ENCODE results near the gene PIWIL4.
"Not testable (repeated sequence)": the region's sequence is repeated elsewhere in the genome, so short reads cannot be mapped to it uniquely, and the experiment has no call there.

Gene PIWIL4

GRCh38 chr11:94546886-94547285 is 20.3 kb upstream of the PIWIL4 start:
- no peak for DNase-seq (ENCODE audit: low read depth in 3 of 3)

- DNase-seq (ENCODE audit: low read depth in 3 of 3): no peak
Measured at GRCh38 chr11:94549146-94549545, 18.0 kb upstream of the PIWIL4 start.

DNA sequence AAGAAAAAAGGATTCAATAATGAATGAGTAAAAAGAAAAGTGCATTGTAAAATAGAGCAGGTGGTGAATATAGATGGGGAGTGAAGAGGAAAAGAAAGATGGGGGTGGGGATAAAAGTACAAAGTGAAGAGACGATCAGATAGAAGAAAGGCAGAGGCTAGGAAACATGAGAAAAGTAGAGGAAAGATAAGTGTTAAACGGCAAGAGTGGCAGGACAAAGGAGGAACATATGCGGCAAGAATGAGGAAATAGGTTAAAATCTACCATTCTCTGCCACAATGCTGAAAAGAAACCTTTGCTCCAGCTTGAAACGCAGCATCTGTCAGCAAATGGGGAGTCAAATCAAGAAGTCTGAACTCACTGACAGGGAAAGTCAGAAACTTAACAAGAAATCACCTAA is 16.7 kb upstream of the PIWIL4 start:
- no peak for DNase-seq (ENCODE audit: low read depth in 3 of 3)

DNA sequence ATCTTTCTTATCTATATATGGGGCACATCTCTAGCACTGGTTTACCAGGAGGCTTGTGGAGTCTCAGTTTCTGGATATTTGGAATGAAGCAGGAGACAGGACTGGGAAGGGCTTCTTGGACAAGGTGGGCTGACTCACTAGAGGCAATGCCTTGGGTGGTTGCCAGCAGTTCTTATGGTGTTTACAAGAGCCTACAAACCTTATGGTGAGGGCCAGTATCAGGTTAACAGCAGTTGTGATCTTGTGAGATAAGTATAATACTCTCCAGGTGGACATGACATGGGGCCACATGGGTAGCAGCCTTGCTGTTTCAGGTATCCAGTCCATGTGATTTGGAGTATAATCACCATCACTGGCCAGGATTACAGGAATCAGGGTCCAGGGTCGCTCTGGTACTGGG is 13.2 kb upstream of the PIWIL4 start:
- no peak for DNase-seq (ENCODE audit: low read depth in 3 of 3)

DNA sequence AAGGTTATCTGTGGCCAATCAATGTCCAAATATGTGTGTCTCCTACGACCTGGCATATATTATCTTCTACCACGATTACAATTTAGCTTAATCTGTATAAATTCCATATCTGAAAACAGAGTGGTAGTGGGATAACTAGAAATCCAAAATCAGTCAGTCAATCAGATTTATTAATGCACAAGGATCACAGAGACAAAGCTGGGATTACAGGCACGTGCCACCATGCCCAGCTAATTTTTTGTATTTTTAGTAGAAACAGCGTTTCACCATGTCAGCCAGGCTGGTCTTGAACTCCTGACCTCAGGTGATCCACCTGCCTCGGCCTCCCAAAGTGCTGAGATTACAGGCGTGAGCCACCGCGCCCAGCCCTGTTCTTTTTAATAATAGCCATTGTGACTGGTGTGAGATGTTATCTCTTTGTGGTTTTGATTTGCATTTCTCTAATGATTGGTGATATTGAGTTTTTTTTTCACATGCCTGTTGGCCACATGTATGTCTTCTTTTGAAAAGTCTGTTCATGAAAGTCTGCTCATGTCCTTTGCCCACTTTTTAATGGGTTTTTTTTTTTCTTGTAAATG is 11.3 kb upstream of the PIWIL4 start:
- not testable (repeated sequence) for DNase-seq (ENCODE audit: low read depth in 3 of 3)

DNA sequence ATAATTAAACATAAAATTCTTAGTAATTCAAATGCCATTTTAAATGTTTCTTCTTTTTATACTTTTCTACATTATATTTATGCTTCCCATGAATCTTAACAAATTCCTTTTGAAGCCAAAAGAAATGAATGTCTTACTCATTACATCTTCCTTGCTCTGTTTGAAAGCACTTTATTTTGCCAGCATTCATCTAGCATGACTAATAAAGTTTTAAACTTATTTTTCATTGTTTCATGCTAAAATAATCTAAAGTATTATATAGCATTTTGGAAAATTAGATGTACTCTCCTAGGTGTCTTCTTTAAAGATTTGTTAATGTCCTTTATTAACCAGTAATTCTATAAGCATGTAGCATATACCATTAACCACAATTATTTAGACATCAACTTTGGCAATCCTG is 9.7 kb upstream of the PIWIL4 start:
- DNase-seq (ENCODE audit: low read depth in 3 of 3): no peak

GRCh38 chr11:94557992-94558391 is 9.2 kb upstream of the PIWIL4 start:
- no peak for DNase-seq (ENCODE audit: low read depth in 3 of 3)

- DNase-seq (ENCODE audit: low read depth in 3 of 3): no peak
Measured at GRCh38 chr11:94558468-94558867, 8.7 kb upstream of the PIWIL4 start.

GRCh38 chr11:94558932-94559331 is 8.2 kb upstream of the PIWIL4 start:
- DNase-seq (ENCODE audit: low read depth in 3 of 3): no peak

GRCh38 chr11:94559361-94559760 is 7.8 kb upstream of the PIWIL4 start:
- no peak for DNase-seq (ENCODE audit: low read depth in 3 of 3)

GRCh38 chr11:94560834-94561233 is 6.3 kb upstream of the PIWIL4 start:
- no peak for DNase-seq (ENCODE audit: low read depth in 3 of 3)

- no peak for DNase-seq (ENCODE audit: low read depth in 3 of 3)
Measured at GRCh38 chr11:94563176-94563847, 3.9 kb upstream of the PIWIL4 start.

DNA sequence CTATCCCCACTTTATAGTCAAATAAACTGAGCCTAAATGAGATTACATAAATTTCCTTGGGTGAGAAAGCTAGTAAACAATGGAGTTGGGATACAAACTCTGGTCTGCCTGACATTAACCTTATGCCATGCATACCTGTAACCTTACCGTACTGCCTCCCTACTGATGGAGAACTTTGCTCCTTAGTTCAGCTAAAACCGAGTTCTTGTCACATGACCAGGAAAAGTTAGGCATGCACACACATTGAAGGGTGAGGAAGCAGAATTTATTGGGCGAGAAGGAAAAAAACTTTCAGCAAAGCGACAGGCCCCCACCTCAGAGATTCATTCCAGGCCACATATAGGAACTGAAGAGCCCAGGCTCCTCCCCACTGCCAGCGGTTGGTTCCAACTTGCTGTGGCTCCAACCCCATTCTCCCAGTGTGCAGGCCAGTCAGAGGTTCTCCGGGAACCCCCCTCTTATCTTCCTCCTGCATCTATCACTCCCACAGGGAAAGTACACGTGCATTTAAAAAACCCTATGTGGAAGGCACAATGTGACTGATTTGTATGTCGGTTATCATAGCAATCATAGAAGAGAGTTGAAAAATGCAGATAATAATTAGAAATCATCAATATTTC is 3.2 kb upstream of the PIWIL4 start:
- DNase-seq (ENCODE audit: low read depth in 3 of 3): no peak

GRCh38 chr11:94568200-94568599 is 1.0 kb downstream of the PIWIL4 start:
- no peak for DNase-seq (ENCODE audit: low read depth in 3 of 3)

GRCh38 chr11:94568717-94569116 is 1.5 kb downstream of the PIWIL4 start:
- no peak for DNase-seq (ENCODE audit: low read depth in 3 of 3)

- not testable (repeated sequence) for DNase-seq (ENCODE audit: low read depth in 3 of 3)
Measured at GRCh38 chr11:94572975-94573374, 5.8 kb downstream of the PIWIL4 start.

- no peak for DNase-seq (ENCODE audit: low read depth in 3 of 3)
Measured at GRCh38 chr11:94574193-94574961, 7.2 kb downstream of the PIWIL4 start.

DNA sequence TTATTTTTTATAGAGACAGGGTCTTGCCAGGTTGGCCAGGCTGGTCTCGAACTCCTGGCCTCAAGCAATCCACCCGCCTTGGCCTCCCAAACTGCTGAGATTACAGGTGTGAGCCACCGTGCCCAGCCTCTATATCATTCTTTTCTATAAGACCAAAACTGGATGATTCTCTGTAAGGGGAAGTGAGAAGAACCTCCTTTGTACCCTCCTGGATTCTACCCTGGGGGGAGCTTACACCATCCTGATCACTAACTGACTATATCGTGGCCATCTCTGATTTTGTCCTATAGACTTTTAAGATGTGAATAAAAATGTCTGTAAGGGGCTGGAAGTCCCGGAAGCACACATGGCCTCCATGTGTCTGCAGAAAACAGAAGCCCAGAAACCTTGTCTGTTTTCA is 9.1 kb downstream of the PIWIL4 start:
- no peak for DNase-seq (ENCODE audit: low read depth in 3 of 3)

GRCh38 chr11:94577841-94578240 is 10.7 kb downstream of the PIWIL4 start:
- no peak for DNase-seq (ENCODE audit: low read depth in 3 of 3)

GRCh38 chr11:94581926-94582325 is 14.8 kb downstream of the PIWIL4 start:
- no peak for DNase-seq (ENCODE audit: low read depth in 3 of 3)

DNA sequence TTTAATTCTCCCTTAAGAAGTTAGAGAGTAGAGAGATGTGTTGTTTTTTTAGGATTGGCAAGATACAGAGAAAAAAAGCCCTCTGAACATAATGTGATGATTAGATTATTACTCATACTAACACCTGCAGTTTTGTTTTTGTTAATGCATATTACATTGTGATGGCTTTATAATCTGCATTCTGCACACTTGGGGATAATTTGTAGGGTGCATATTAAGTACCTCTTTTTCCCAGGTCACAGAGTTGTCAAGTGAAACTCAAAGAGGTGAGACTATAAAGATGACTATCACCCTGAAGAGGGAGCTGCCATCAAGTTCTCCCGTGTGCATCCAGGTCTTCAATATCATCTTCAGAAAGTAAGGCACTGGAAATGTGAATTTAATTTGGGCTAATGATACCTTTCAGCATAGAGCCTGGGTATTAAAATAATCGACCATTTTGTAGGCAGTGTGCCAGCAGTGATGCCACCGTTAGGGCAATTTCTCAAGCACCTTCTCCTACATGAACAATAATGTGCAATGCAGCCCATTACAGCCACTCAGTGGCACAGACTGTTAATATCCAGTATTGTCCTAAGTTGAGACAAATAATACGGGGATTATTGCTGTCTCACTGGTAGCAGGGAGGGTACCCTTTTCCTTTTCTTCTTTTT is 16.2 kb downstream of the PIWIL4 start:
- no peak for DNase-seq (ENCODE audit: low read depth in 3 of 3)

- no peak for DNase-seq (ENCODE audit: low read depth in 3 of 3)
Measured at GRCh38 chr11:94583866-94584500, 16.8 kb downstream of the PIWIL4 start.

Data from stimulated activated CD4-positive, alpha-beta T cell treated with anti-CD3 and anti-CD28 coated beads, TNF-alpha, amount 100 ng/mL, for 4 hours (primary cell).